ENCODE data around the gene SUPT6H. TPM values are rescaled to one million over a fixed set of nuclear protein-coding genes. Genes with fewer than 3 reads are reported as not detected.

Gene SUPT6H
- total and polyA plus RNA-seq, 8 donors = 16.9 to 135 (median 47.3) TPM

DNA sequence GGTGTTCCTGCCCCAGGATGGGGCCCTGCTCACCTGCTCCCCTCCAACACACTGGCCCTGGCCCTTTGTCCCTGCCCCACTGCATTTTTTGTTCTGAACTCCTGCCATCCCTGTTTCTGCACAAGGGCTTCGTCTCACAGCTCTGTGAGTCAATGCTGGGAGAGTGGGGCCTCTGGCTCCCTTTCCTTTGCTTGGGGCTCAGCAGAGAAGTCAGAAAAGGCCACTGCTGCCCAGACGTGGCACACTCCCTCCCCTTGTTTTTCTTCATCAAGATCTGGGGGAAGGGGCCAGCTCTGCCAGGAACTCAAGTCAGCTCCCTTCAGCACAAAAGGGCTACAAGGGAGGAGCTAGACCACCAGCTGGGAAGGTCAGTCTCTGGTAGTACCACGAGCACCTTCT lies 40.7 kb downstream of the SUPT6H start:
- 67 to 82% (median 72%) methylated on average over 3 of the region's 3 CpGs for WGBS, 5 donors
- Histone ChIP-seq H3K9me3 (no peaks in the 10 kb centered on the region), H3K36me3 (peaks cover 56 to 85% (median 81%) of the 10 kb centered on the region in 4 donors), H3K4me1 (peaks cover 2 to 27% (median 16%) of the 10 kb centered on the region in 4 donors), H3K27ac (no peak overlapping the region), H3K4me3 (no peak overlapping the region), H3K27me3 (no peaks in the 10 kb centered on the region)
- intact Hi-C loops (cut with DNase I; ENCODE audit: low total_unique reads) = no loop called here
- DNase-seq = no peak
- TF ChIP-seq POLR2AphosphoS5 (IDR thresholded peaks at IDR 0.05) = no peak
- TF ChIP-seq, protein P1, sequence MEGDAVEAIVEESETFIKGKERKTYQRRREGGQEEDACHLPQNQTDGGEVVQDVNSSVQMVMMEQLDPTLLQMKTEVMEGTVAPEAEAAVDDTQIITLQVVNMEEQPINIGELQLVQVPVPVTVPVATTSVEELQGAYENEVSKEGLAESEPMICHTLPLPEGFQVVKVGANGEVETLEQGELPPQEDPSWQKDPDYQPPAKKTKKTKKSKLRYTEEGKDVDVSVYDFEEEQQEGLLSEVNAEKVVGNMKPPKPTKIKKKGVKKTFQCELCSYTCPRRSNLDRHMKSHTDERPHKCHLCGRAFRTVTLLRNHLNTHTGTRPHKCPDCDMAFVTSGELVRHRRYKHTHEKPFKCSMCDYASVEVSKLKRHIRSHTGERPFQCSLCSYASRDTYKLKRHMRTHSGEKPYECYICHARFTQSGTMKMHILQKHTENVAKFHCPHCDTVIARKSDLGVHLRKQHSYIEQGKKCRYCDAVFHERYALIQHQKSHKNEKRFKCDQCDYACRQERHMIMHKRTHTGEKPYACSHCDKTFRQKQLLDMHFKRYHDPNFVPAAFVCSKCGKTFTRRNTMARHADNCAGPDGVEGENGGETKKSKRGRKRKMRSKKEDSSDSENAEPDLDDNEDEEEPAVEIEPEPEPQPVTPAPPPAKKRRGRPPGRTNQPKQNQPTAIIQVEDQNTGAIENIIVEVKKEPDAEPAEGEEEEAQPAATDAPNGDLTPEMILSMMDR (IDR thresholded peaks at IDR 0.05) = no peak
- TF ChIP-seq EP300 (IDR thresholded peaks at IDR 0.05) = no peak
- TF ChIP-seq POLR2A (IDR thresholded peaks at IDR 0.05) = no peak

GRCh38 chr17:28703552-28704218 lies 41.7 kb downstream of the SUPT6H start:
- intact Hi-C loops (cut with DNase I; ENCODE audit: low total_unique reads) = no loop called here
- no peak for DNase-seq
- 83 to 87% (median 86%) methylated on average over 16 of the region's 16 CpGs for WGBS, 5 donors
- no peak for TF ChIP-seq EP300 (IDR thresholded peaks at IDR 0.05)
- no peak for TF ChIP-seq POLR2A (IDR thresholded peaks at IDR 0.05)
- TF ChIP-seq, protein P1 (IDR thresholded peaks at IDR 0.05) = no peak
- no peak for TF ChIP-seq POLR2AphosphoS5 (IDR thresholded peaks at IDR 0.05)
- H3K27ac ChIP-seq = no peak overlapping the region
- H3K4me1 ChIP-seq = peaks cover 0 to 19% (median 8%) of the 10 kb centered on the region in 4 donors
- H3K4me3 ChIP-seq = no peak overlapping the region
- no peaks in the 10 kb centered on the region for H3K27me3 ChIP-seq
- H3K9me3 ChIP-seq = no peaks in the 10 kb centered on the region
- H3K36me3 ChIP-seq = peaks cover 49 to 76% (median 72%) of the 10 kb centered on the region in 4 donors

DNA sequence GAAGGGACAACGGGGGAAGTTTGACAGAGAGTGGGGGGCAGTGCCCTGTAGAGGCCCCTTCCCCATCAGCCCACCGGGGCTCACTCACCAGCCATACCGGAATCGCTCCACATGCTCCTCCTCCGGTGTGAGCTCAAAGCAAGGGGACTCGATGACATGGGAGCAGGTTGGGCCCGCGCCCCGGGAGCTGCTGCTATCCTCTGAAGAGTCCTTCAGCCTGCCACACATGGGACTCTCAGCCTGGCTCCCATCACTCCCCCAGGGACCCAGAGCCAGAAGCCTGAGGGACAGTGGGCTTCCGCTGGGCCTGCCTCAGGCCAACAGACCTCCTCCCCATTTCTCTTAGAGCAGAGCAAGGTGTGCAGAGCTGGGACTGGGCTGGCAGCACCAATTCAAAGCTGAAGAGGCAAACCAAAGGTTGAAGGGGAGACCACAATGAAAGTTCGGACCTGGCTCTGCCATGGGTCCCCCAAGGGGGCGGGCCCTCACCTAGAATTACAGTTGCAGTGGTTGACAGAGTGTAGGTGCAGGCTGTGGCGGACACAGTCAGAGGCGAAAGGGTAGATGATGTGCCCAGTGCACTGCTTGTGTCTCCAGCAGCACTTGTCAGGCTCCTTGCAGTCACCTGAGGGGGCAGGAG lies 42.3 kb downstream of the SUPT6H start:
- peaks cover 42 to 69% (median 65%) of the 10 kb centered on the region in 4 donors for H3K36me3 ChIP-seq
- H3K9me3 ChIP-seq = no peaks in the 10 kb centered on the region
- H3K4me3 ChIP-seq = no peak overlapping the region
- H3K4me1 ChIP-seq = peaks cover 0 to 13% (median 2%) of the 10 kb centered on the region in 4 donors
- no peak for TF ChIP-seq EP300 (IDR thresholded peaks at IDR 0.05)
- TF ChIP-seq POLR2AphosphoS5 (IDR thresholded peaks at IDR 0.05) = no peak
- no peak for TF ChIP-seq POLR2A (IDR thresholded peaks at IDR 0.05)
- TF ChIP-seq, protein P1 (IDR thresholded peaks at IDR 0.05) = no peak
- no peak for DNase-seq
- H3K27ac ChIP-seq = no peak overlapping the region
- WGBS, 5 donors = 86 to 94% (median 93%) methylated on average over 11 to 14 of the region's 14 CpGs
- intact Hi-C loops (cut with DNase I; ENCODE audit: low total_unique reads) = no loop called here
- H3K27me3 ChIP-seq = no peaks in the 10 kb centered on the region

GRCh38 chr17:28705074-28705659 lies 43.2 kb downstream of the SUPT6H start:
- H3K27ac ChIP-seq = no peak overlapping the region
- no peak overlapping the region for H3K4me3 ChIP-seq
- no peaks in the 10 kb centered on the region for H3K27me3 ChIP-seq
- intact Hi-C loops (cut with DNase I; ENCODE audit: low total_unique reads) = no loop called here
- peaks cover 0 to 14% (median 3%) of the 10 kb centered on the region in 4 donors for H3K4me1 ChIP-seq
- TF ChIP-seq, protein P1 (IDR thresholded peaks at IDR 0.05) = no peak
- TF ChIP-seq POLR2A (IDR thresholded peaks at IDR 0.05) (no peak), EP300 (IDR thresholded peaks at IDR 0.05) (no peak), POLR2AphosphoS5 (IDR thresholded peaks at IDR 0.05) (no peak)
- H3K36me3 ChIP-seq = peaks cover 34 to 61% (median 57%) of the 10 kb centered on the region in 4 donors
- WGBS, 5 donors = 78 to 87% (median 83%) methylated on average over 5 of the region's 5 CpGs
- DNase-seq = no peak
- H3K9me3 ChIP-seq = no peaks in the 10 kb centered on the region

Data from stomach (tissue), 9 donors.